Smooth muscle cell (in vitro differentiated cells): Measurements from ENCODE around the gene DLG2. TPM values are rescaled to one million over a fixed set of nuclear protein-coding genes. Genes with fewer than 3 reads are reported as not detected.

Source experiments
- DNase-seq: peaks from one replicate; lab custom pipeline; 2025; ENCODE audit not compliant: unreplicated experiment; lab: John Stamatoyannopoulos, UW
- H2AFZ ChIP-seq: fragments of 200-600 bp; sonication (generic); 2 replicates; pipeline ENCODE4 v1.6.0; 2016; ENCODE audit warnings: antibody characterized with exemption, low read depth, mild to moderate bottlenecking
- H3F3A ChIP-seq: fragments of 200-600 bp; sonication (generic); 2 replicates; pipeline ENCODE4 v1.6.0; 2017; ENCODE audit warnings: antibody characterized with exemption, low read depth
- H3K27ac ChIP-seq: fragments of 200-600 bp; sonication (generic); 2 replicates; pipeline ENCODE4 v1.5.1; 2016; ENCODE audit warnings: low read depth, mild to moderate bottlenecking
- H3K27me3 ChIP-seq: fragments of 200-600 bp; sonication (generic); 2 replicates; pipeline ENCODE4 v1.6.1; 2016; ENCODE audit warnings: low read depth, mild to moderate bottlenecking
- H3K36me3 ChIP-seq: fragments of 200-600 bp; sonication (generic); 2 replicates; pipeline ENCODE4 v1.5.1; 2016; ENCODE audit warnings: low read depth
- H3K4me1 ChIP-seq: fragments of 200-600 bp; sonication (generic); 2 replicates; pipeline ENCODE4 v1.5.1; 2016; ENCODE audit warnings: low read depth
- H3K4me2 ChIP-seq: fragments of 200-600 bp; sonication (generic); 2 replicates; pipeline ENCODE4 v1.6.0; 2016; ENCODE audit warnings: mild to moderate bottlenecking
- H3K4me3 ChIP-seq: fragments of 200-600 bp; sonication (generic); 2 replicates; pipeline ENCODE4 v1.5.1; 2016; ENCODE audit warnings: mild to moderate bottlenecking
- H3K79me2 ChIP-seq: fragments of 200-600 bp; sonication (generic); 2 replicates; pipeline ENCODE4 v1.6.0; 2016; ENCODE audit warnings: low read depth, mild to moderate bottlenecking
- H3K9ac ChIP-seq: fragments of 200-600 bp; sonication (generic); 2 replicates; pipeline ENCODE4 v1.6.0; 2016; ENCODE audit warnings: low read depth
- H3K9me3 ChIP-seq: fragments of 200-600 bp; sonication (generic); replicated peaks from 2 replicates; pipeline ENCODE4 v1.5.1; 2016; ENCODE audit warnings: low read depth
- H4K20me1 ChIP-seq: fragments of 200-600 bp; sonication (generic); 2 replicates; pipeline ENCODE4 v1.6.0; 2016; ENCODE audit warnings: low read depth
- CTCF ChIP-seq: fragments of 200-600 bp; sonication (generic); IDR thresholded peaks from 2 replicates; pipeline ENCODE4 v1.5.1; 2017; ENCODE audit warnings: borderline replicate concordance, mild to moderate bottlenecking, antibody characterized with exemption; ENCODE audit not compliant: insufficient read depth, poor library complexity, severe bottlenecking
- WGBS: methylation state at CpG from one replicate; pipeline ENCODE4 v1.1.7; 2016; ENCODE audit warnings: low lambda C conversion rate; 5-methylcytosine and 5-hydroxymethylcytosine counted together
- polyA plus RNA-seq: library from polyadenylated mRNA; unstranded; fragments of >200 nt; fragmentation: Nextera tagmentation; extraction: Ambion mirVana; gene quantifications from 2 replicates; pipeline ENCODE4 v1.2.1, GENCODE V29; 2016
- total RNA-seq: library from RNA; depleted of rRNA; stranded (reverse); fragments of >200 nt; gene quantifications from 2 replicates; pipeline ENCODE4 v1.2.3, GENCODE V29; 2014

The DLG2 gene
- total and polyA plus RNA-seq, 2 experiments from 2014 or later = 0.74 to 1.1 TPM

- no peak overlapping the region for H3K4me3 ChIP-seq
- TF ChIP-seq CTCF = no peak
- DNase-seq = no peak
- H3K4me2 ChIP-seq = no peak overlapping the region
- no peaks in the 10 kb centered on the region for H3F3A ChIP-seq
- no peaks in the 10 kb centered on the region for H4K20me1 ChIP-seq
- H3K27ac ChIP-seq = no peak overlapping the region
- H2AFZ ChIP-seq = no peak overlapping the region
- no peaks in the 10 kb centered on the region for H3K36me3 ChIP-seq
- peaks cover 9% of the 10 kb centered on the region for H3K4me1 ChIP-seq
- H3K9me3 ChIP-seq = no peaks in the 10 kb centered on the region
- H3K27me3 ChIP-seq = no peaks in the 10 kb centered on the region
- no peaks in the 10 kb centered on the region for H3K79me2 ChIP-seq
- H3K9ac ChIP-seq = no peak overlapping the region
- 95% methylated on average over 1 of the region's 1 CpG for WGBS
Observed at GRCh38 chr11:85530634-85531033, 96.5 kb downstream of the DLG2 start.

- Histone ChIP-seq H3K36me3 (no peaks in the 10 kb centered on the region), H3K27ac (no peak overlapping the region), H3K27me3 (no peaks in the 10 kb centered on the region), H3K79me2 (no peaks in the 10 kb centered on the region), H2AFZ (no peak overlapping the region), H3K9me3 (no peaks in the 10 kb centered on the region), H3F3A (no peaks in the 10 kb centered on the region), H4K20me1 (no peaks in the 10 kb centered on the region), H3K4me3 (no peak overlapping the region), H3K4me2 (no peak overlapping the region), H3K9ac (no peak overlapping the region), H3K4me1 (peaks cover 22% of the 10 kb centered on the region)
- no peak for TF ChIP-seq CTCF
- DNase-seq = no peak
Observed at GRCh38 chr11:85526564-85526963, 100.6 kb downstream of the DLG2 start.

- Histone ChIP-seq H3K27me3 (no peaks in the 10 kb centered on the region), H3K9ac (no peak overlapping the region), H2AFZ (peak overlapping the region; percentile 40), H3K27ac (peak overlapping the region; percentile 13), H3K4me2 (peak overlapping the region; percentile 0), H4K20me1 (no peaks in the 10 kb centered on the region), H3K4me3 (no peak overlapping the region), H3K4me1 (peaks cover 22% of the 10 kb centered on the region), H3F3A (no peaks in the 10 kb centered on the region), H3K79me2 (no peaks in the 10 kb centered on the region), H3K9me3 (no peaks in the 10 kb centered on the region), H3K36me3 (no peaks in the 10 kb centered on the region)
- TF ChIP-seq CTCF = no peak
- no peak for DNase-seq
- WGBS = 24% methylated on average over 3 of the region's 3 CpGs
Observed at GRCh38 chr11:85525686-85526085, 101.5 kb downstream of the DLG2 start.

GRCh38 chr11:85517272-85517671 is 109.9 kb downstream of the DLG2 start:
- Histone ChIP-seq H3K4me1 (no peaks in the 10 kb centered on the region), H4K20me1 (no peaks in the 10 kb centered on the region), H3K9me3 (no peaks in the 10 kb centered on the region), H3K79me2 (no peaks in the 10 kb centered on the region), H3K4me2 (no peak overlapping the region), H3K9ac (no peak overlapping the region), H2AFZ (no peak overlapping the region), H3K4me3 (no peak overlapping the region), H3K27me3 (no peaks in the 10 kb centered on the region), H3F3A (no peaks in the 10 kb centered on the region), H3K27ac (no peak overlapping the region), H3K36me3 (no peaks in the 10 kb centered on the region)
- TF ChIP-seq CTCF = no peak
- no peak for DNase-seq
